Liver (tissue), 9 donors: ENCODE measurements around the gene FARP1. TPM values are rescaled to one million over a fixed set of nuclear protein-coding genes. Genes with fewer than 3 reads are reported as not detected.

Source experiments
- DNase-seq: peaks from one replicate; pipeline ENCODE4 v3.0.0-alpha.2; 2017; ENCODE audit warnings: low spot score
- H3K27ac ChIP-seq, 2 donors: one replicate each; pipeline ENCODE4 v1.7.0; 2013; ENCODE audit warnings: inconsistent platforms in 2 of 2, low read length in 2 of 2, control low read depth in 1 of 2, low read depth in 1 of 2, mild to moderate bottlenecking in 1 of 2
- H3K27me3 ChIP-seq, 4 donors: one replicate each; pipeline versions ENCODE4 v1.6.1 to v1.7.0; 2013; ENCODE audit warnings: low read length in 3 of 4, inconsistent platforms in 1 of 4, mild to moderate bottlenecking in 1 of 4, moderate library complexity in 1 of 4; ENCODE audit not compliant: control insufficient read depth in 4 of 4, insufficient read depth in 4 of 4
- H3K36me3 ChIP-seq, 4 donors: one replicate each; pipeline versions ENCODE4 v1.6.1 to v1.7.0; 2013; ENCODE audit warnings: low read length in 3 of 4, mild to moderate bottlenecking in 3 of 4, low read depth in 1 of 4, moderate library complexity in 1 of 4; ENCODE audit not compliant: control insufficient read depth in 4 of 4, insufficient read depth in 3 of 4
- H3K4me1 ChIP-seq, 4 donors: one replicate each; pipeline versions ENCODE4 v1.6.1 to v1.7.0; 2013; ENCODE audit warnings: low read length in 3 of 4, mild to moderate bottlenecking in 3 of 4, moderate library complexity in 1 of 4; ENCODE audit not compliant: control insufficient read depth in 4 of 4, insufficient read depth in 4 of 4
- H3K4me3 ChIP-seq, 3 donors: one replicate each; pipeline versions ENCODE4 v1.6.1 to v1.7.0; 2013; ENCODE audit warnings: low read length in 3 of 3, control low read depth in 1 of 3, low read depth in 1 of 3, mild to moderate bottlenecking in 1 of 3
- H3K9ac ChIP-seq, 2 donors: one replicate each; pipeline ENCODE4 v1.7.0; 2013; ENCODE audit warnings: low read length in 2 of 2, mild to moderate bottlenecking in 2 of 2, moderate library complexity in 2 of 2, control low read depth in 1 of 2, low read depth in 1 of 2
- H3K9me3 ChIP-seq, 4 donors: one replicate each; pipeline versions ENCODE4 v1.6.1 to v1.7.0; 2013; ENCODE audit warnings: low read length in 3 of 4; ENCODE audit not compliant: control insufficient read depth in 4 of 4
- ATF3 ChIP-seq: IDR thresholded peaks from 2 replicates; pipeline ENCODE4 v1.6.1; 2016; ENCODE audit warnings: antibody characterized with exemption
- CTCF ChIP-seq: fragments of 150-350 bp; IDR thresholded peaks from 2 replicates; pipeline ENCODE4 v1.5.1; 2017; ENCODE audit warnings: improper control_type of control experiment, low read depth, low read length; ENCODE audit not compliant: missing input control
- FOXA1 ChIP-seq: IDR thresholded peaks from 2 replicates; pipeline ENCODE4 v1.6.1; 2016; ENCODE audit warnings: antibody characterized with exemption
- FOXA2 ChIP-seq: IDR thresholded peaks from 2 replicates; pipeline ENCODE4 v1.6.1; 2016; ENCODE audit warnings: antibody characterized with exemption
- GABPA ChIP-seq, 2 donors: IDR thresholded peaks in 1 of 2; conservative IDR thresholded peaks in 1 of 2; 2 replicates each; pipeline ENCODE4 v1.6.1; 2016; ENCODE audit warnings: antibody characterized with exemption in 2 of 2, mild to moderate bottlenecking in 1 of 2, moderate library complexity in 1 of 2
- HNF4G ChIP-seq: IDR thresholded peaks from 2 replicates; pipeline ENCODE4 v1.6.1; 2016; ENCODE audit warnings: antibody characterized with exemption
- JUND ChIP-seq, 2 donors: IDR thresholded peaks; 2 replicates each; pipeline ENCODE4 v1.6.1; 2016; ENCODE audit warnings: antibody characterized with exemption in 2 of 2
- NR2F2 ChIP-seq: IDR thresholded peaks from 2 replicates; pipeline ENCODE4 v1.6.1; 2016; ENCODE audit warnings: antibody characterized with exemption
- RAD21 ChIP-seq, 2 donors: IDR thresholded peaks; 2 replicates each; pipeline ENCODE4 v1.6.1; 2016; ENCODE audit warnings: antibody characterized with exemption in 2 of 2, mild to moderate bottlenecking in 2 of 2
- REST ChIP-seq: IDR thresholded peaks from 2 replicates; pipeline ENCODE4 v1.6.1; 2016; ENCODE audit warnings: antibody characterized with exemption, mild to moderate bottlenecking
- SP1 ChIP-seq: IDR thresholded peaks from 2 replicates; pipeline ENCODE4 v1.6.1; 2018; ENCODE audit warnings: antibody characterized with exemption, mild to moderate bottlenecking
- TAF1 ChIP-seq: conservative IDR thresholded peaks from 2 replicates; pipeline ENCODE4 v1.6.1; 2016; ENCODE audit warnings: antibody characterized with exemption, mild to moderate bottlenecking
- YY1 ChIP-seq: IDR thresholded peaks from 2 replicates; pipeline ENCODE4 v1.6.1; 2016; ENCODE audit warnings: antibody characterized with exemption, mild to moderate bottlenecking
- ZBTB33 ChIP-seq: IDR thresholded peaks from 2 replicates; pipeline ENCODE4 v1.6.1; 2016; ENCODE audit warnings: antibody characterized with exemption
- WGBS: extraction: QIAGEN DNeasy Blood & Tissue Kit; methylation state at CpG from one replicate; pipeline ENCODE4 v1.1.7; 2013; 5-methylcytosine and 5-hydroxymethylcytosine counted together
- polyA plus RNA-seq, 2 donors: library from polyadenylated mRNA; stranded (reverse) in 1 of 2; unstranded in 1 of 2; fragments of 200-250 nt in 1 of 2; fragments of >200 nt in 1 of 2; fragmentation: Nextera tagmentation in 1 of 2; extraction: Ambion mirVana in 1 of 2; gene quantifications; one replicate each; pipeline versions ENCODE4 v1.2.1 to v1.2.3, GENCODE V29; 2013 to 2015
- total RNA-seq, 2 donors: library from RNA; depleted of rRNA; stranded (reverse); fragments of >200 nt; gene quantifications; one replicate each; pipeline ENCODE4 v1.2.3, GENCODE V29; 2014
- TF ChIP-seq, protein P1 (sequence below): IDR thresholded peaks from 2 replicates; pipeline ENCODE4 v1.6.1; 2016; ENCODE audit warnings: antibody characterized with exemption
- donor health status: healthy.
- donor health status: healthy.
- donor health status: healthy.
- donor health status: healthy.
- donor health status: healthy.

The FARP1 gene
- total and polyA plus RNA-seq, 4 donors = 28.4 to 62.6 (median 39.8) TPM

DNA sequence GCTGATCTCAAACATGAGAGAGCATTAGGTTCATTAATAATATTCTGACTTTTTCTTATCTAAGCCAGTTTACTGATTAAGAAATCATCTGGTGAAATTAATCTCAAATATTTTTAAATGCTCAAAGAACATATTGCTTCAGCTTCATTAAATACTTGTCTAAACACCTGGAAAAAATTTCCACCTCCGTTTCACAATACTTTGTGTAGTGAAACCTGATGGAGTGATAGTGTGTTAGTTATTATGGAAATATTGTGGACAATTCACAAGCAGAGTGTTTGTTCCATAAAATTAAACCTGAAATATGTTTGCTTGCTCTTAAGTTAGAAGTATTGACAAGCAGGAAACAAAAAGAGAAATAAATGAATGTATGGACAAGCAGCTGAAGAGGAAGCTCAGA lies 91.5 kb downstream of the FARP1 start:
- Histone ChIP-seq H3K4me3 (no peak overlapping the region), H3K4me1 (peaks cover 6 to 17% (median 7%) of the 10 kb centered on the region in 4 donors), H3K27me3 (no peaks in the 10 kb centered on the region), H3K27ac (no peak overlapping the region), H3K9me3 (no peaks in the 10 kb centered on the region), H3K36me3 (no peaks in the 10 kb centered on the region), H3K9ac (no peak overlapping the region)
- DNase-seq = no peak
- TF ChIP-seq TAF1 (no peak), GABPA (IDR thresholded peaks at IDR 0.05 in 1 of 2, conservative IDR thresholded peaks at IDR 0.05 in 1 of 2) (no peak), FOXA1 (no peak), RAD21 (IDR thresholded peaks at IDR 0.05) (no peak), JUND (IDR thresholded peaks at IDR 0.05) (no peak), ATF3 (no peak), HNF4G (no peak), CTCF (no peak), SP1 (no peak), ZBTB33 (no peak), FOXA2 (no peak), YY1 (no peak)
- TF ChIP-seq, protein P1, sequence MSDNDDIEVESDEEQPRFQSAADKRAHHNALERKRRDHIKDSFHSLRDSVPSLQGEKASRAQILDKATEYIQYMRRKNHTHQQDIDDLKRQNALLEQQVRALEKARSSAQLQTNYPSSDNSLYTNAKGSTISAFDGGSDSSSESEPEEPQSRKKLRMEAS = no peak
- 36% methylated on average over 1 of the region's 1 CpG for WGBS

DNA sequence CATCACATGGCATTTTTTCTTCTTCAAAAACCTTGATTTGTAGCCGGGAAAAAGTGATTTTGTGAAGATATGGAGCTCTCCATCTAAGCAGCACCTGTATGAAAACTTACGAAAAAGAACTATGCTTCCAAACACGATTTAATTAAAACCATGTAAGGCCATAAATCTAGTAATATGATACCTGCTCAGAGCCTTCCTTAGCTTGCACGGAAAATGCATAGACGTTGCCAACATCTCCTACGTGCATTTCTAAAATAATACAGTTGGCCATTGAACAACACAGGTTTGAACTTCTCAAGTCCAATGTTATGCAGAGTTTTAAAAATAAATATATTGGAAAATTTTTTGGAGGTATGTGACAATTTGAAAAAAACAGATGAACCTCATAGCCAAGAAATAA lies 93.3 kb downstream of the FARP1 start:
- no peak for TF ChIP-seq ATF3
- no peak for TF ChIP-seq ZBTB33
- TF ChIP-seq, protein P1 = no peak
- no peak for TF ChIP-seq NR2F2
- TF ChIP-seq YY1 = no peak
- no peak for TF ChIP-seq HNF4G
- TF ChIP-seq REST = no peak
- no peak overlapping the region for H3K4me3 ChIP-seq
- H3K36me3 ChIP-seq = no peaks in the 10 kb centered on the region
- H3K27ac ChIP-seq = no peak overlapping the region
- peaks cover 5 to 17% (median 10%) of the 10 kb centered on the region in 4 donors for H3K4me1 ChIP-seq
- 94% methylated on average over 6 of the region's 6 CpGs for WGBS
- no peak overlapping the region for H3K9ac ChIP-seq
- DNase-seq = no peak
- no peaks in the 10 kb centered on the region for H3K27me3 ChIP-seq
- no peaks in the 10 kb centered on the region for H3K9me3 ChIP-seq
